Muscle of leg (tissue), 11 donors: ENCODE data around the gene ST6GALNAC4. TPM values are rescaled to one million over a fixed set of nuclear protein-coding genes. Genes with fewer than 3 reads are reported as not detected.

Experiments
- DNase-seq: peaks from one replicate; pipeline ENCODE4 v3.0.0; 2013
- H3K27ac ChIP-seq: one replicate; pipeline ENCODE4 v1.5.1; 2013; ENCODE audit warnings: mild to moderate bottlenecking, low read length, control low read depth
- H3K27me3 ChIP-seq: one replicate; pipeline ENCODE4 v1.6.1; 2013; ENCODE audit warnings: low read length; ENCODE audit not compliant: control insufficient read depth, insufficient read depth
- H3K36me3 ChIP-seq: one replicate; pipeline ENCODE4 v1.6.1; 2013; ENCODE audit warnings: low read length; ENCODE audit not compliant: control insufficient read depth, insufficient read depth
- H3K4me1 ChIP-seq: one replicate; pipeline ENCODE4 v1.6.1; 2013; ENCODE audit warnings: low read length; ENCODE audit not compliant: control insufficient read depth, insufficient read depth
- H3K4me3 ChIP-seq: one replicate; pipeline ENCODE4 v1.5.1; 2013; ENCODE audit warnings: low read length, control low read depth
- H3K9me3 ChIP-seq: replicated peaks from 2 replicates; pipeline ENCODE4 v1.6.1; 2013; ENCODE audit warnings: low read depth, low read length; ENCODE audit not compliant: control insufficient read depth
- WGBS: methylation state at CpG from one replicate; pipeline ENCODE4 v1.1.5; 2013; ENCODE audit warnings: missing lambda C conversion rate; ENCODE audit not compliant: insufficient coverage; 5-methylcytosine and 5-hydroxymethylcytosine counted together
- polyA plus RNA-seq, 8 donors: library from polyadenylated mRNA; unstranded; fragments of 120-200 nt; gene quantifications; one replicate each; pipeline versions ENCODE4 v1.2.1 to v1.2.3, GENCODE V29; 2013; ENCODE audit warnings: inconsistent platforms in 1 of 8, low replicate concordance in 1 of 8; ENCODE audit not compliant: insufficient read length in 8 of 8, insufficient read depth in 1 of 8
- total RNA-seq: library from RNA; stranded (reverse); fragments of 120-200 nt; gene quantifications from one replicate; pipeline ENCODE4 v1.2.4, GENCODE V29; 2013

Gene ST6GALNAC4
- total and polyA plus RNA-seq, 9 donors, result 21.0 to 41.0 (median 28.4) TPM

DNA sequence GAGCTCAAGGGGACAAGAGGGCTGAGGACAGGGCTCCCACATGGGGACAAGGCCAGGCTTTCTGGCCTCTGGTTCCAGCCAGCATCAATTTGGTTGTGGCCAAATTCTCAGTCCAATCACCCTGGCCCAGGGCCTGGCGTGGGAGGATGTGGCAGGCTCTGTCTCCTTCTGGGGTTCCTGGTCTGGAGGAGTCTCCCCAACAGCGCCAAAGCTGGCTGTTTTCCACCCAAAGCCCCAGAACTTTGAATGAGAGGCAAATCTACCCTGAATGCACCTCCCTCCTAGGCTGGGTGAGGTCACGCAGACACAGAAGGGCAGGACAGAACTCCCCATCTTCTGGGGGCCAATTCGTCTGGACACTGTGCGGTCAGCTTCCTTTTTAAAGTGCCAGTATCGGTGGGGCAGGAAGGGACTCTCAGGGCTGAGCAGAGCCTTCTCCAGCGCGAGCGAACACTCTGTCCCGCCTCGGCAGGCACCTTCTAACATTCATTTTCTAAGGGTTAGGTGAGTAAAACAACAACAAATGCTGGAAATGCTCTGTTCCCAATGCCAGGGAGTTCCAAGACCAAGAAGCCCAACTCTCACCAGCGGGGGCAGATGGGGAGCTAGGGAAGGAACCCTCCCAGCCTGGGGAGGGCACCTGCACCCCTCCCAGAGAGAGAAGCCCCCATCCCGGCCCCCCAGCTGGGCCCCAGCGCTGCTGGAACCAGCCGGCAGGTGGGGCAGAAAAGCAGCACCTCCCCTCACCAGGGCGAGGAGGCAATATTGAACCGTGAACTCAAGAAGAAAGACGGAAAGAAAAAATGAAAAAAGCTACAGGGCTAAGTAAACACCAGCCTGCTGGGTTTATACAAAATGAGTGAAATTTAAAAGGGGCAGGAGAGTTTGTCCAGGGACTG, 24.5 kb upstream of the ST6GALNAC4 start:
- Histone ChIP-seq H3K4me1 (peaks cover 50% of the 10 kb centered on the region), H3K9me3 (no peaks in the 10 kb centered on the region), H3K36me3 (peaks cover 55% of the 10 kb centered on the region), H3K27me3 (no peaks in the 10 kb centered on the region), H3K27ac (no peak overlapping the region), H3K4me3 (no peak overlapping the region)
- DNase-seq, result no peak
- WGBS, result 86% methylated on average over 6 of the region's 18 CpGs

DNA sequence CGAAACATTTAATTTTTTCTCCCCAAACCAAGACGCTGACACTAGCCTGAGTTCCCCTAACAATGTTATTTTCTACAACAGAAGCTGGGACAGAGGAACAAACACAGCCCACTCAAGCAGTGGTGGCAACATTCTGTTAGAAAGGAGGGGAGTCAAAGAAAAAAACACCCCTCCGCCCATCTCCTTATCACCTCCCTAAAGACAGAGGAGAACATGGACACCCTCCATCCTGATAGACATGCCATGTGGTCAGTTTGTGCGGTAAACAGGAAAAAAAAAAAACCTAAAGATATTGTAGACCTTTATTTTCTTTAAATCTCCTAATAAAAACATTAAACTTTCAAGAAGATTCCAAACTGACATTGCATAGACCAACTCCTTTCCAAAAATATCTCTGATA, 23.8 kb upstream of the ST6GALNAC4 start:
- no peaks in the 10 kb centered on the region for H3K27me3 ChIP-seq
- no peak overlapping the region for H3K4me3 ChIP-seq
- no peaks in the 10 kb centered on the region for H3K9me3 ChIP-seq
- H3K4me1 ChIP-seq, result peaks cover 49% of the 10 kb centered on the region
- H3K36me3 ChIP-seq, result peaks cover 56% of the 10 kb centered on the region
- DNase-seq, result no peak
- H3K27ac ChIP-seq, result no peak overlapping the region
- WGBS, result no CpG with 5 or more reads among the region's 4 CpGs

DNA sequence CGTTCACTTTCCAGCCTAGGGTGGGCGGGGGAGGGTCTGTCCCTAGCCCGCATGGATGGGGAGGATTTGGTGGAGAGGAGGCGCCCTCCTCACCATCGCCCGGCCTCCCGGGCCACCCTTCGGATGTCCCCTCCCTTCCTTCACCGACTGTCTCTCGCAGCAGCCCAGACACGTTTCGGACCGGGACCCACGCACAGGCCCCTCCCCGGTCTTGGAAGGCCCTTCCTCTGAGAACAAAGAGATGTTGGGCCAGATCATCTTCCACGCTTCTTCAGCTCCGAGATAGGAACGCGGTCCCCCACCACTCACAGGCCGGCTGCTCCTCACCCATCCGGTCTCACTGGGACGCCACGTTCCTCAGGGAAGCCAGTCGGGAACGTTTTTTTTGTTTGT, 21.5 kb upstream of the ST6GALNAC4 start:
- Histone ChIP-seq H3K27ac (peak overlapping the region; percentile 76), H3K4me1 (peaks cover 43% of the 10 kb centered on the region), H3K27me3 (no peaks in the 10 kb centered on the region), H3K4me3 (peak overlapping the region; percentile 91), H3K36me3 (peaks cover 49% of the 10 kb centered on the region), H3K9me3 (no peaks in the 10 kb centered on the region)
- peak; percentile 69 for DNase-seq
- WGBS, result 23% methylated on average over 10 of the region's 25 CpGs

DNA sequence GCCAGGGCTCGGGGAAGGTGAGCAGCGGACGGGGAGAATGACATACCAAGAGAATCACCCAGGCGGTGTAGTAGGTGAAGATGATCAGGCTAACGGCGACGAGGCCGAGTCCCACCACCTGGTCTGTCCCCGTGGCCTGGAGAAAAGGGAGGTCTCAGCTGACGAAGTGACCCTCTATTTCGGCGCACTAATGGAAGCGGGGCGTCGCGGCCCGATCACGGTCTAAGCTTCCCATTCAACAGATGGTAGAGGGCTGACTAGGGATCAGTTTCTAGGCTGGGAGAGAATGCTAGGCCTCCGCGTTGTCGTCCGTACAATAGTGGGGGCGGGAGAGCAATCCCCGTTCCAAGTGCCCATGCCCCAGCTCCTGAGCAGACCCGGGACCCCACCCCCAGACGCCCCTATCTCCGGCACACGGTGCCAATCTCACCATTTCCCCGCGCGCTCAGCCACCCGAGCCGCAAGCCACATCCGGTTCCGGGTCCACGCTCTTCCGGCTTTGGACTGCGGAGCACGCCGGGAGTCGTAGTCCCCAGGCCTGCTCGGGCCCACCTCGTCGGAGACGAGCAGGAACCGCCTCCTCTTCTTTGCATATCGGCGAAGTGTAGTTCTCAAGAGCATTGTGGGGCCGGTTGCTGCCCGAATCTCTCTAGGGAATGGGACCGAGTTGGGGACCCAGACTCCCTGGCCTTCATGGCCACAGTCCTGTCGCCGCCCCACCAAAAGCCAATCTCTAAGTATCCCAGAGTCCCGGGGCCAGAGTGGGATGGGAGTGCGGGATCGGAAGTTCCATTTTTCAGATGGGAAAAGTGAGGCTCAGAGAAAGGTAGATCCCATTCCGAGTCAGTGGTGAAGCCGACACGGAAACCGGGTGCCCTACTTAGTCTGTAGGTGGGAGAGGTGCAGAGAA, 20.8 kb upstream of the ST6GALNAC4 start, which contains the start of gene DPM2:
Gene DPM2 (minus strand): TSS at position 467 of the 910 bp plus-strand sequence. CDS start 34 bp downstream, at position 433.
- peaks cover 37% of the 10 kb centered on the region for H3K4me1 ChIP-seq
- no peaks in the 10 kb centered on the region for H3K9me3 ChIP-seq
- peak; percentile 95 for DNase-seq
- H3K27me3 ChIP-seq, result no peaks in the 10 kb centered on the region
- H3K4me3 ChIP-seq, result peak within 1 kb of the TSS; percentile 91
- under 1% methylated on average over 52 of the region's 60 CpGs for WGBS
- H3K36me3 ChIP-seq, result peaks cover 42% of the 10 kb centered on the region
- peak within 1 kb of the TSS; percentile 76 for H3K27ac ChIP-seq

DNA sequence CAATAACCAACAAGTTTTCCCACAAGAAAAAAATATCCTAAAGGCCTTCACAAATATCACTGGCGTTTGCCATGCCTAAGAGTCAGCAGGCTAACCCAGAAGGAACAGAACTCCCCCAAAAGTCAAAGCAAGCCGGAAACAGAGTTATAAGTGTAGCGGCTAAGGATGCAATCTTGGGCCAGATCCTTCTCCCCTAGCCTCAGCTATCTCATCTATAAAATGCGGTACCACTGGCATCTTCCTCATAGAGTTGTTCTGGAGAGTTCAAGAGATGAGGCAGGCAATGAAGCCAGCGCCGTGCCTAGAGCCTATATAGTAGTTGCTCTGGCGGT, 20.2 kb upstream of the ST6GALNAC4 start:
- Histone ChIP-seq H3K27ac (no peak overlapping the region), H3K9me3 (no peaks in the 10 kb centered on the region), H3K27me3 (no peaks in the 10 kb centered on the region), H3K4me3 (peak overlapping the region; percentile 91), H3K4me1 (peaks cover 31% of the 10 kb centered on the region), H3K36me3 (peaks cover 36% of the 10 kb centered on the region)
- WGBS, result 0% methylated on average over 3 of the region's 7 CpGs
- DNase-seq, result no peak

DNA sequence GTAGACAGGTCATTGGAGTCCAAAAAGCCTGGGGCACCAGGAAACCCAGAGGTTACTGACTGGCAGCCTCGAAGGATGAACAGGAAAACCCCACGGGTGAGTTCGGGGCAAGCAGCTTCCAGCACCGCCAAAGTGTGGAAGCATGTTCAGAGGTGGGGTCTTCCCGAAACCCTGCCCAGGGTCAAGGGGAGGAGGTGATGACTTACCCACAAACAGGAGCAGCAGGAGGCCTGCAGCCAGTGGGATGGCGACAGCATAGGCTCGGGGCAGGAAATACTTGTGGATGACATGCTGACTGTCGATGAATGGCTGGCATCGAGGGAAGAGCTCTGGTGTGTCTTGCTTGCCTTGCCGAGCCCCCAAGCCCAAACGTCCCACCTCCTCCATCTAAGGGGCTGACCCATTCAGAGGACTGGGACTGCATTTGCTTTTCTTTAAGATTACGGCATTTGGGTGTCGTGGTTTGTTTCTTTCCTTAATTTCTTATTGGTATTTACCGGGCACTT, 19.6 kb upstream of the ST6GALNAC4 start:
- H3K36me3 ChIP-seq, result peaks cover 32% of the 10 kb centered on the region
- peak overlapping the region; percentile 91 for H3K4me3 ChIP-seq
- no peaks in the 10 kb centered on the region for H3K27me3 ChIP-seq
- H3K4me1 ChIP-seq, result peaks cover 28% of the 10 kb centered on the region
- H3K27ac ChIP-seq, result no peak overlapping the region
- 90% methylated on average over 7 of the region's 14 CpGs for WGBS
- DNase-seq, result no peak
- no peaks in the 10 kb centered on the region for H3K9me3 ChIP-seq

DNA sequence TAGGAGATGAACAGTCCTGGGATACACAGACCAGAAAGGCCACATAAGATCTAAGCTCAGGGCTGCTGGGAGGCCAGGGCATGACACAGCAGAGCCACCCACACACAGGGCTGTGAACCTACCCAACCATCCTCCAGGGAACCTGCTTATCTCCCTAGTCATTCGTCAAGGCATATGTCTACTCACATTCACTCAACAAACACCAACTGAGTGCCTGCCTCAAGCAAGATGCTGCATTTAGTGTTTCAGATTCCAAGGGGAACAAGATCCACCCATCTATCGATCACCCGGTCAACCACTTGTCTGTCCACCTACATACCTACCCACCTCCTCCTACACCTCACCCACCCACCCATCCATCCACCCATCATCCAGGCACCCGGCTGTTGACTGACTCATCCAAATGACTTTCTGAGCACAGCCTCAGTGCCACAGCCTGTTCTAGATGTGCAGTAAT, 19.0 kb upstream of the ST6GALNAC4 start:
- Histone ChIP-seq H3K36me3 (peaks cover 26% of the 10 kb centered on the region), H3K27me3 (no peaks in the 10 kb centered on the region), H3K9me3 (no peaks in the 10 kb centered on the region), H3K27ac (no peak overlapping the region), H3K4me1 (peaks cover 33% of the 10 kb centered on the region), H3K4me3 (no peak overlapping the region)
- WGBS, result 74% methylated on average over 3 of the region's 4 CpGs
- no peak for DNase-seq

DNA sequence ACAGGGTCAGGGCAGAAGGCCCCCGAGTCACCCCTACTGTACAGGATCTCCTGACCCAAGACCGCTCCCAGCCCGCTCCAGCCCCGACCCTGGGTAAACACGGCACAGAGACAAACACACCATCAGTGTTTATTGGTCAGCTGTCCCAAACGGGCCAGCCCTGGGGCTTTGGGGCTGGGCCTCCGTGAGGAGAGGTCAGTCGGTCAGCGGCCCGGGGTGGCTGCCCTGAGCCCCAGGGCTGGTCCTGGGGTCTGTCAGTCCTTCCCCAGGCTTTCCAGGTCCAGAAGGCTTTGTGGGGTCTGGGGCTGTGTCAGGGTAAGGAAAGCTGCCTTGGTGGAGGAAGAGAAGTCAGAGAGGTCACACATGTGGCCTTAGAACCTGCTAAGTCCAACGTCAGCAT, 18.1 kb upstream of the ST6GALNAC4 start:
- Histone ChIP-seq H3K27ac (no peak overlapping the region), H3K36me3 (peaks cover 23% of the 10 kb centered on the region), H3K9me3 (no peaks in the 10 kb centered on the region), H3K4me1 (peaks cover 38% of the 10 kb centered on the region), H3K27me3 (peaks cover under 1% of the 10 kb centered on the region), H3K4me3 (no peak overlapping the region)
- 64% methylated on average over 11 of the region's 11 CpGs for WGBS
- no peak for DNase-seq

DNA sequence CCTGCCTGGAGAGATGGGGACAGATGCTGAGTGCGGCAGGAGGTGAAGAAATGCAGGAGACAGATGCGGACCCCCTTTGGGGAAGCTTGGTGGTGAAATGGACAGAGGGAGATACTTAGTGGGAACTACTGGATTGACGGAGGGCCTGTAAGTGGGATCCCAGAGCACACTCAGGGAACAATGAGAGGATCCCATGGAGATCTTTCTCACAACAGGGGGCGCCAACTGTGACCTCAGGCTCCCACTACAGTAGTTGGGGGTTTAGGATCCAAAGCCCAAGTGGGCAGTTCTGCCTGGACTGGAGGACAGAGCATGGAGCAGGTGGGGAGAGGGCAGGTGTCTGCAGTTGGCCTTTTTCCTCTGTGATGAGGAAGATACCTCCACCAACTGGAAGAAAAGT, 17.4 kb upstream of the ST6GALNAC4 start:
- H3K4me1 ChIP-seq, result peaks cover 38% of the 10 kb centered on the region
- peaks cover 7% of the 10 kb centered on the region for H3K27me3 ChIP-seq
- WGBS, result 90% methylated on average over 4 of the region's 4 CpGs
- peaks cover 20% of the 10 kb centered on the region for H3K36me3 ChIP-seq
- no peak for DNase-seq
- no peak overlapping the region for H3K4me3 ChIP-seq
- no peak overlapping the region for H3K27ac ChIP-seq
- H3K9me3 ChIP-seq, result no peaks in the 10 kb centered on the region
